Measurements from ENCODE around the gene ANO7.
A peak's percentile ranks its signal among the peaks of the same experiment; 100 is the strongest.

ANO7 gene

DNA sequence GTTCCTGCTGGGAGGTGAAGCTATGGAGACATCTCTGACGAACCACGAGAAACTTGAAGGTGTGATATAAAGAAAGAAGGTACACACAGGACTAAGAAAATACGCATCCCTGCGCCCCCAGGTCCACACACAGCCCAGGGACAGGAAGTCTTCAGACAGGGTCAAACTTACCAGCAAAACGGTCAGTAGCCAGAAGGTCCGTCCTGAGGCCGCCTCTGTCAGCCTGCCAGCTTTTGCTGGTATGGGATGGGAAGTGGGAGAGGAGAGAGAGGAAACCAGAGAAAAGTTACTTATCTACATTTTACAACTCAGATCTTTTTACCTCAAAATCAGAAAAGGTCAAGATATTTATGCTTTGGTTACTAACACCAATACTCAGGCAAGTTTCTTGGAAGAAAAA is 79.8 kb downstream of the ANO7 start:
- TF ChIP-seq CTCF (IDR thresholded peaks at IDR 0.05; ENCODE audit: borderline replicate concordance, insufficient read depth, low read depth, low read length): no peak
- no peak overlapping the region for H3K4me3 ChIP-seq (ENCODE audit: low read depth, low read length)

GRCh38 chr2:241268716-241269445 is 80.4 kb downstream of the ANO7 start:
- no peak overlapping the region for H3K4me3 ChIP-seq (ENCODE audit: low read depth, low read length)
- no peak for TF ChIP-seq CTCF (IDR thresholded peaks at IDR 0.05; ENCODE audit: borderline replicate concordance, insufficient read depth, low read depth, low read length)

GRCh38 chr2:241269707-241270520 is 81.4 kb downstream of the ANO7 start:
- H3K4me3 ChIP-seq (ENCODE audit: low read depth, low read length): no peak overlapping the region
- TF ChIP-seq CTCF (IDR thresholded peaks at IDR 0.05; ENCODE audit: borderline replicate concordance, insufficient read depth, low read depth, low read length): no peak

- no peak for TF ChIP-seq CTCF (IDR thresholded peaks at IDR 0.05; ENCODE audit: borderline replicate concordance, insufficient read depth, low read depth, low read length)
- H3K4me3 ChIP-seq (ENCODE audit: low read depth, low read length): no peak overlapping the region
Observed at GRCh38 chr2:241270531-241270930, 82.1 kb downstream of the ANO7 start.

DNA sequence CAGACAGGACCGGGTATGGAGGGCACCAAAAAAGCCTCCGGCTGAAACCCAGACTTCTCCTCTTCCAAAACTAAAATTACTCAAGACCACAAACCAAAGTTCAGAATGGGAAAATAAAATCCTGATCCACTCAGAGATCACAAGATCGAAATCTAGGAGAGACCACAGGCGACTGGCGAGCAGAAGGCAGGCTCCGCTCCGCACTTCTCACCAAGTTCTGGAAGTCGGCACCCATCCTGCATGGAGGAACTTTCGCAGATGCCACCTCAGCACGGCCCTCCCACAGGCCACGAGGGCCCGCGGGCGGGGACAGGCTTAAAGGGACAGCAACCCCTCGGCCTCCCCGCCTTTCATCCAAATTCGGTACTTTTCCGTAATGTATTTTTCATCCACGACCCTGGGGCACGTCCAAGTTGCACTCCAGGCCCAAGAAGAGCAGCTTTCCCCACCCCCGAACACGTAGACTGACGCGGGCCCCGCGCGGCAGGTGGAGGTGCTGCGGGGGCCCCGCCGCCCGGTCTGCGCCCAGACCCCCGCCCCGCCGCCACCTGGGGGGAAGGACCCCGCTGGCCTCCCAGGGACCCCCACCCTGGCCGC is 83.3 kb downstream of the ANO7 start:
- peak overlapping the region; percentile 78 for H3K4me3 ChIP-seq (ENCODE audit: low read depth, low read length)

More for the DNA sequence above, 83.3 kb downstream of the ANO7 start:
- TF ChIP-seq CTCF (IDR thresholded peaks at IDR 0.05; ENCODE audit: borderline replicate concordance, insufficient read depth, low read depth, low read length): no peak
